ENCODE measurements around the gene SLC24A3.

Gene SLC24A3

DNA sequence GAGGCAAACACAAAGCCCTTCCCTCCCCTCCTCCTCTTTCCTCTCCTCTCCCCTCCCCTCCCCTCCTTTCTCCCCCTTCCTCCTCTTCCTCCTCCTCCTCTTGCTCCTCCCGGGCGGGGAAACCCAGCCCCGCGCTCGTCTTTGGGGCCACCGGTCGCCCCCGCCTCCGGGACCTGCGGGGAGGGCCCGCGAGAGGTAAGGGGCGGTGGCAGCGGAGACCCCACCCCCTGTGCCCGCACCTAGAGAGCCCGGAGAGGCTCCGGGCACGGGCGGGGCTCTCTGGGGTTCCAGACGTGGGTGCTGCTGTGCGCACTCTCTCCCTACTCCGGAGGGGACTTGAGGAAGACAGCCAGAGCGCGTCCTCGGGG, 545.7 kb downstream of the SLC24A3 start, which contains the start of gene RIN2:
RIN2 (plus strand) TSS at position 126 of the 368 bp plus-strand sequence. CDS start 131,344 bp downstream, outside the sequence.
- DNase-seq, result no peak

DNA sequence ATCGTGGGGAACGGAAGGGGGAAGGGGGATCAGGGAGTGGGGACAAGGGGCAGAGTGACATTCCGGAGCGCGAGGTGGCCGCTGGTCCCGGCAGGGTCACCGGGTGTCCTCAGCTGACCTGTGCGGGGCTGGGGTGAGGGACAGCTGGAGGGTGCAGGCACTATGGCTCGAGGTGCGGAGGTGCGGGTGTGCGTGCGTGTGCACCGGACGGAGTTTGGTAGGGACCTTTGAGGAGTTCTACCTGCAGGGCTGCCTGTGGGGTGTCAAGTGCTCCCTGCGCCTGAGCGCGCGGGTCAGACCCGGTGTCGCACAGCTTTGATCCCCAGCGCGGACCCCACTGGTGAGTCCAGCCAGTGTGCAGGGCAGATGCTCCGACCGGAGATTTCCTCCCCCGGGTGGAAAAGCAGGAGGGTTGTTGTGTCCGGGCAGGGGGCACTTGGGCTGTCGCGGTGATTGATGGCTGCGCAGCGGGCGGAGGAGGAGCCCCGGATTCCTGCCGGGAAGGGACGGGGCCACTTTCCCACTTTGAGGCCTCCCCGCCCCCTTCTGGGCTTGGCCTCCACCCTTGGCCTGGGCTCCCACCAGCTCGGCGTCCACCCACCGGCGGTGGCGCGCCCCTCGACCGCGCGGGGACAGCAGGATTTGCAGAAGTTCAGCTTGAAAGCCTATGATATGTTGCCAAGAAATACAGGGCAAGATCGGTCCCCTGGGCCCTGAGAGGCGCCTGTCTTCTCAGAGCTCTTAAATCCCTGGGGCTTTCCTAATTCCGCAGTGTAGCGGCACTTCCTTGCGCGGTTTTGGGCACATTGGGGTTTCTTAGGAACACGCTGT, 546.3 kb downstream of the SLC24A3 start:
- DNase-seq, result no peak

DNA sequence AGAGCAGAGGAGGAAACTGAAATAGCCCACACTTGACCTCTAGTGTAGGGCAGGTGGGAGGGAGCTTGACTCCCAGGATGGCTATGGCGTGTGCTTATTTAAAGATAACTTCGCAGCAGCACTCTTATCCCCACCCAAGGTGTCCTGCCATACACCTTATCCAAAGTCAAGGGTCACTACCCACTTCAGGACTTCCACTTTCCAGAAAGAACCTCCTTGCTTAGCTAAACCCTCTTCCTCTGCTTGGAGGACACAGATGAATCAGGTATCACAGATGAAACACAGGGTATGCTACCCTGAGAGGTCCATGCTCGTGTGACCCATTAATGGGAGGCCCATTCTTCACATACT, 547.9 kb downstream of the SLC24A3 start:
- DNase-seq, result no peak

DNA sequence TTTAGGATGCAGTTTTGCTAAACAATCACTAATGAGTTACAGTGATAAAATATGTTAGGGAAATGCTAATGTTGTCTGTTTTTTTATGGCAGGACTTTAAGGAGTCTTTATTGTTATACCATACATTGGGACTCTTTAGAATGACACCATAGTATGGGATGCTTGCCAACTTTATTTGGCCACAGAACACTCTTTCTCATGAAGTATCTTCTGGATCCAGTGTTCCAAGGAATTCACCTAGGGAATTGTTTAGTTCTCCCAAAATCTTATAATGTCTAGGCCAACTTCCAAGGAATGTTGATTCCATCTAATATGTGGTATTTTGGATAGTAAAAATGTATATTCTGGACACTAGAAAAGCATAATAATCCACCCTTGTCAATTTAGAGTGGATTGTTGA, 548.9 kb downstream of the SLC24A3 start:
- no peak for DNase-seq

DNA sequence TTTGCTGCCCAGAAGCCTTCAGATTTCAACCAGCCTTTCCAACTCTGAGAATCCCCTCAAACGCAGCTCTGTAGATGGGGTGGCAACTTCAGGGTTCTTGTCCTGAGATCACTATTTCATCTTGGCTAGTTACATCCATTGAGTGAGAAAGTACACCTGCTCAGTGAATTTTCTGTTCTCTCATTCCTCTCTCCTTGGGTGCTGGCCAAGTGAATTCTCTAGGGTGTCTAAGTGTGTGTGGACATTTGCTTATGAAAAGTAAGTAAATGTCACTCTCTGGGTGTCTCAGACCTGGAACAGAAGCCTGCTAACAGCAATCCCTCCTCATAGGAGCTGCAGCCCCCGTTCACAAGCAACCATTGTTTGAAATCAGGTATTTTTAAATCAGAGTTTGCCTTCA, 549.4 kb downstream of the SLC24A3 start:
- no peak for DNase-seq

DNA sequence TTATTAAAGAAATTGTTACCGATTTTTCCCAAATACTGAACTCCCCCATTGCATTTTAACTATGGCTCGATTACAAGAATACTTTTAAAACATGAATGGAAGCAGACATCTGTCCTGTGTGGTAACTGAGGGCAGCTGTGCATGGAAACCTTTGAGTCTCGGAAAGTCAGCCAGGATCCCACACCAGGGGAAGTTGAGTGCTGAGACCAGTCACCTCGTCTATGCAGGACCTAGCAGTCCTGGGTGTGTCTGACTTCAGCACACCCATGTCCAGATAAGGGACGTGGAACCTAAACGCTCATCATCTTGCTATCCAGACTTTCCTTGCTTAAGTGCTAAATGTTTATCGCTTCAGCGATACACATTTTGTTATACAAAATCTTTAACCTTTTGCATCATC, 551.8 kb downstream of the SLC24A3 start:
- no peak for DNase-seq

DNA sequence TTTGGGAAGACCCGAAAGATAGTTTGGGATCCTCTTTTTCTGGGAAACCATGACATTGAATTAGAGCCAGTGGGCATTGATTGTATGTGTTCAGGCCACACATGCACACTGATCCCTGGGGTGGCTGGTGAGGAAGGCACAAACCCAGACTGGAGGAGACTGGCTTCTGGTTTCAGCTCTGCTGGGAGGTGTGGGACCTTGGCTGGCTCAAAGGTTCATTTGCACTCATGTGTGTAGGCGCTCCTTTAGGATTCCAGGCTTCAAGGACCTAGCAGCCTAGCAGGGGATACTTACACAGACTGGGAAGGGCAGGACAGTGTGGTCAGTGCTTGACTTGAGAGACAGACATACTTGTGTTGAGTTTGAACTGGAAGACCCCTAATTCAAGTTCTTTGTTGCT, 552.8 kb downstream of the SLC24A3 start:
- no peak for DNase-seq

DNA sequence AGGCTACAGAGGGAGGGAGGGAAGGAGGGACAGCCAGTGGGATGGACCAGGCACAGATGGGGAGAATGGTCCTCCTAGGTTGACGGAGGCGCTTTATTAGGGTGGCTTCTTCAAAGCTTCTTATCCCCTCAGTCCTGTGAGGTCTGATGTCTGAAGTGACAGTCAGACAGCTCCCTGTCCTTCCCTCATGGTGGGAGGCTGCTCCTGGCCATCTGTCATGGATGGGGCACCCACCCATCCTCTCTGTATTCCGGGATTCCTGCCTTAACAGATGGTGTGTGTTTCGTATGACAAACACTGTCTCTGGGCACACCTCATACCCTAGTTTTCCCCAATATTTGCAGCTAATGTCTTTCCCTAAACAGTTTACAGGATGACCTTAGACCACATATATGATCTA, 553.5 kb downstream of the SLC24A3 start:
- DNase-seq, result no peak

DNA sequence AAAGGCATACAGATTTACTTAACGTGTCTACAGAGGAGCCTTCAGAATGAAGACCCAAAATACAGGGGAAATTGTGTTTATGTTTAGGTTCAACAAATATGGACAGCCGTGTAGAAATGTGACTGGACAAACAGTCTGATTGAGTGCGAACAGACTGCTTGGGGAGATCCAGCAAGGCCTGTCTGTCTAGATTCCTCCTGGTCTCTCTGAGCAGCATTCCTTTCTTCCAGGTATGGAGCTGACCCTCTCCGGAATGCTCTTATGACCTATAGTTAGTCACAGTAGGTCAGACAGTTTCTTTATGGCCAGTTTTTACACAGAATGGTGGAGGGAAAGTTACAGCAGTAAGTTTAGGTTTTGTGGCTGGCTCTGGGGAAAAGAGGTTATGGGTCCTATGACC, 554.6 kb downstream of the SLC24A3 start:
- DNase-seq, result no peak

DNA sequence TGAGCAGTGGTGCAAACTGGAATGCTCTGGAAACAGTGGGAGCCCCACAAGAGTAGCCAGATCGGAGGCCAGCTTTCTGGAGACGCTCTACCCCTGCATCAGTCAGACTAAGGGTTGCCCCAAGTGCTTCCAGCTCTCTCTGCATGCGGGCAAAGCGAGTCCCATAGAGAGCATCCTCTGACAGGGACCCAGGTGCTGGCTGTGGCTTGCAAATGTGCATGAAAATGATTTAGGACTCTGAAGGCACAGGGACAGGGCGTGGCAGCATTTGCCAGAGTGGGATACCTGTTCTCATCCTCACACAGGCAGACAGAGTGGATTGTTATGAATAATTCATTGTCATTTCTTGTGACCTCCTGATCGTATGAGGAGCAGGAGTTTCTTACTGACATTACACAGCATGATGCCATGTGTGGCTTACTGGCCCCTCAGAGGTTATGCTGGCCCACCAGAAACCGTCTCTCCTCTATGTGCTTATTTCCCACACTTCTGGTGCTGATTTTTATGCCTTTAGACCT, 555.9 kb downstream of the SLC24A3 start:
- no peak for DNase-seq

DNA sequence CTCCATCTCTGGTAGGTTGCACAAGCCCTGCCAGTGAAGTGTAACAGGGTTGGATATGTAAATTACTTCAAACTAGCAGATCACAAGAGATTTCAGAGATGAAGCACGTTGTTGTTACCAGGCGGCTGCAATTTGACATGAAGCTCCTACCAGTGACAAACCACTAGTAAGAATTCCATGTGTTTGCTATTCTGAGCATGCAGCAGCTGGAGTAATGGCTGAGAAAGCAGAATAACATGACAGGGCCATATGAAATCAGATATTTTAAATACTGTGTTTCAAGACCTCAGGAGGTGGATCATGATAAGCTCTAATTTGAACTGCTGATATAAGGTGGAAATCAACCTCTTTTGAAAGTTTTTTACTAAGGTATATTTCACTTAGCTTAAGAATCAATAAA, 557.1 kb downstream of the SLC24A3 start:
- no peak for DNase-seq

DNA sequence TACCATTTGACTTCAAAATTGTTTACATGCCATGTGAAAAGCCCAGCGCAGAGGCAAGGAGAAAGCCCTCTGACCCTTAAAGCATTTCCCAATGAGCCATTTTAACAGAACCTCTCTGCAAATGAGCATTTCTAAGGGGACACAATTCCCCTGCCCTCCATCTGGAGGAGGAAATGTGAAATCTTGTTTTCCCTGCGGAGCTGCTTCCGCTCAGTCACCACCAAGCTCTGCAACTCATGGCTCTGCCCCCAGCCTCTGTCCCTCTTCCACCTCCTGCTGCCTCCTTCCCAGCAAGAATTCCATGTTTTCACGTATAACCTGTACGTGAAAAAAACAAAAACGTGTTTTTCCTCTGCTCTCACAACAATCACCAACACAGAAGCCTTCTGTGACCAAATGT, 557.9 kb downstream of the SLC24A3 start:
- no peak for DNase-seq

DNA sequence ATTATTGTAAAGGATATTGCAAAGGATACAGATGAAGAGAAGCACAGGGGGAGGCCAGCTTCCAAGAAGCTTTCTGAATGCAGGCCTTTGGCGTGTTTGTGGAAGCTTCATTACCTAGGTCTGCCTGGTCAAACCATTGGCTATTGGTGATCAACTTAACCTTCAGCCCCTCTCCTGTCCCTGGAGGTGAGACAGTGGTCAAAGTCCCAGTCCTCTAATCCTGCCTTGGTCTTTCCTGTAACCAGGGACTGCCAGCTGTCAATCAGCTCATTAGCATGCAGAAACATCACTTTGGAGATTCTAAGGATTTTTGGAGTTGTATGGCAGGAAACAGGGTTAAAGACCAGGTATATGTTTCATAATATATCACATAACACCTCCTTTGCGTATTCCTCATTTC, 558.6 kb downstream of the SLC24A3 start:
- DNase-seq, result no peak
